DMS79 (cell line): ENCODE measurements around the gene MYBPC2.

Experiments
- DNase-seq: peaks from one replicate; lab custom pipeline; 2025; lab: John Stamatoyannopoulos, UW

Gene MYBPC2

DNA sequence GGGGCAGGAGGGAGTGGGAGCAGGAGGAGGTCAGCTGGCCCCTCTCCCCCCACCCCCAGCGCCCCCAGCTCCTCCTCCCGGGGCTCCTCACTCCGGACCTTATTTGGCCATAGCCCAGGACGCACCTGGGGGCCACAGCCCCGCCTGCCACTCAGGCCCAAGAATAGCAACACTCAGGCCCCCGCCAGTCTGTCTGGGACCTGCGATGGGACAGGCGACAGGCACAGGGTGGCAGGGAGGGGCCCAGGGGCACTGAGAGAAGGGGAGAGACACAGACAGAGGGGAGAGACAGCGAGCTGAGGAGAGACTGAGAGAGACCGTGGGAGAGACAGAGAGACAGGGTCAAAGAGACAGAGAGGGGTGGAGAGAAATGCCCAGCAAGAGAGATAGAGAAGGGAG is 68.1 kb downstream of the MYBPC2 start:
- no peak for DNase-seq

DNA sequence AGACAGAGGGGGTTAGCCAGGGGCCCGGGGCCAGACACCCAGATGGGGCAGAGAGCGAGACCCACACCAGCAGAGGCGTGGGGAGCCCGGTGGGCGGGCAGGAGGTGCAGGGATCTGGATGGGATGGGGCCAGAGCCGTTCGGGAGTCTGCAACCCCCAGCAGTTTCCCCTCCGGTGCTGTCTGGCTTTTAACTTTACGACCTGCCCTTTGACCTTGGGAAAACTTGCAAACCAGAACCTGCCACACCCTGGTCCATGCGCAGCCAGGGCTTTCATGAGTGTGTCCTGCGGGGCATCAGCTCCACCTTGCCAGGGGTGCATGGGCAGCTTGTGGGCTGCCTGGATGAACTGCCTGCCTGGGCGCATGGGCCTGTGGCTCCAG is 68.5 kb downstream of the MYBPC2 start:
- DNase-seq: no peak

DNA sequence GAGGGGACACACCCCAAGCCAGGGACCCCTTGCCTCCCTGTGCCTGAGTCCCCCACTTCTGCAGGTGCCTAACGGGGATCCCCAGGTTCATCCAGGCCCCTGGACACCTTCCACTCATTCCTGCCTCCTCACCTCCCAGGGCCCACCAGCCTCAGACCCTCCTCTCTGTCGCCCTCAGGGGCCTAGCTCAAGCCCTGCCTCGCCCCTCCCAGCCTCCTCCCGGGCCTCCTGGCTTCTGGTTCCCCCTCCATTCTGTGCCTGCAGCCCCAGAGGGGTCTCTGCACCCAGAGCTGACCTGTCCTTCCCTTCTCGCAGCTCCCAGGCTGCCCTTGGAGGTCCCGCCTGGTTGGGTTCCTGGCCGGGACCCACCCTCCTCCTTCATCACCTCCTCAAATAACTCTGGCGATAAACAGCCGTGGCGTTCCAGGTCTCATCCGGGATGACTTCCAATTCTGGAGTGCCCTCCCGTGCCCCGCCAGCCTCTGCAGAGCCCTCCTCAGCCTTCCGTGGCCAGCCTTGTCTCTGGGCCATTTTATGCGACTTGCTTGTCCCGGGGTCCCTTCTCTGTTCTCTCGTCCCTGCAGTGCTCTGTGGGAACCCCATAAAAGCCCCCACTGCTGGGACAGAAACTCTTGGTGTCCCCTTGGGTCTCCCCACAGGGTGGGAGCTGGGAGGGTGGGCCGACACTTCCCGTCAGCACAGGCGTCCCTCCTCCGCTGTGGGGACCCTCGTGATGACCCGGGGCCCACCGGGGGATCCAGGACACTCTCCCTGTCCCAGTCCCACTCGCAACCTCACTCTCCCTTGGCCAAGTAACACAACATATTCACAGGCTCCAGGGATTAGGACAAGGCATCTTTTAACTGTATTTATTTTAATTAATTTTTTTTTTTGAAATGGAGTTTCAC is 69.1 kb downstream of the MYBPC2 start:
- peak; percentile 35 for DNase-seq

DNA sequence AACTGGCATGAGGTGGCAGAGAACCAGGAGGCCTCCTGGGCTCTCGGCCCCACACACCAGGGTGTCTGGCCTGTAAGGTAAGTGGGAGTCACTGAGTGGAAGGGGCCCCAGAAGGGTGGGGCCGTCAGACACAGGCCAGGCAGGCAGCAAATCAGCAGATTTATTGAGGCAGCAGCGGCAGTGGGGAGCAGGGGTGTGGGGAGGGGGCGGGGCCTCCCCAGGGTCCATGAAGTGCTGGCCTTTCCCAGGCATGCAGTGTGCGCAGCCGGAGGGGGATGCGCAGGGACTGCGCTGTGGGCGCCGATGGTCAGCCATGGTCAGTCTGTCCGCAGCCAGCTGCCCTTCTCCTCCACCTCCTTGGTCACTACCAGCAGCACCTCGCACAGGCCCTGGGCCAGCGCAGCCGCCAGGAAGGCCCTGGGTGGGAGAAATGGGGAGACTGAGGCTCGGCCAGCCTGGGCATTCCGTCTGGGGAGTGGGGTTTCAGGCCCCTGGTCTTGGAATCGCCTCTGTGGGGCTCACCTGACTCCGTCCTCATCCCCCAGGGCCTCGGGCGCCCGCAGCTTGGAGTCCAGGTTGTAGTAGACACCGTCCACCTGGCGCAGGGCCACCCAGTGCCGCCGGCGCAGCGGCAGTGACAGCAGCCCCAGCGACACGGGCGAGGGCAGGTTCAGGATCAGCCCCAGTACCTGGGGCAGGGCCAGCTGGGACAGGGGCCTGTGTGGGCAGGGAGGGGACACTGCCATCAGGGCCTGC is 73.3 kb downstream of the MYBPC2 start:
- no peak for DNase-seq

DNA sequence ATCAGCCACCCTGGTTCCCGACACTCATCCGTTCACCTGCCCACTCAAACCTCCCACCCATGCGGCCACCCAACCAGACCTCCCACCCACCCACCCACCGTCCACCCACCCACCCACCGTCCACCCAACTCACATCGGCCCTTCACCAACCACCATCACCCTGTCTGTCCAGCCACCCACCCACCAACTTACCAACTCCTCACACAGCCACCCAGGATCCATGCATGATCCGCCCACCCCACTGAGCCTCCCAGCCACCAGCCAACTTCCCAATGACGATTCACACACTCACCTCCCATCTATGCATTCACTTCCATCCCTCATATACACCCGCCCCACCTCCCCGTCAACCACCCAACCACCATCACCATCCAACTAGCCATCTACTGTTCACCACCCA is 74.0 kb downstream of the MYBPC2 start:
- DNase-seq: no peak

DNA sequence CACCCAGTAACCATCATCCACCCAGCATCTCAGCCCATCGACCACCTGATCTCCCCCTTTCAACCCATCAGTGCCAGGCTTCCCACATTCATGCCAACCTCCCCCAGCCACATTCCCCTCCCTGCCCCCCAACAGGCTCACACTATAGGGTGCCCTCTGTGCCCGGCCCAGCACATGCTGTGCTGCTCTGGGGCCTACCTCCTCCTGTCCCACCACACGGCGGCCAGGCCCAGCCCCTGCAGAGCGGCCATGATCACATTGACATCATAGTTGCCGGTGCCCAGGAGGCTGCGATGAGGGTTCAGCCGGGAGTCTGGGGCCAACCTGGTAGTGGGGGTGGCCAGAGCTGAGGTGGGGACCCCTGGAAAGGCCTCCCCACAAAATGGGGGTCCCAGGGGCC is 74.7 kb downstream of the MYBPC2 start:
- DNase-seq: no peak

DNA sequence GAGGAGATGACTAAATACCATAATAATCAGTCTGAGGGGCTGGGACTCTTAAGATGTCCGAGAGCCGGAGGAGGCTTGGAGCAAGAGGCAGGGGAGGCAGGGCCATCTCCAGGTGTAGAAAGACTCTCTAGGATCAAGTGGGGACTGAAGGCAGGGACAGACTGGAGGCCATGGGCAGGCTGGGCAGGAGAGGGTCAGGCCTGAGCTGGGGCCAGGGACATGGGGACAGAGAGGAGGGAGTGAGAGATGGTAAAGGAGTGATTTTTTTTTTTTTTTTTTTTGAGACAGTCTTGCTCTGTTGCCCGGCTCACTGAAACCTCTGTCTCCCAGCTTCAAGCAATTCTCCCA is 76.1 kb downstream of the MYBPC2 start:
- no peak for DNase-seq

DNA sequence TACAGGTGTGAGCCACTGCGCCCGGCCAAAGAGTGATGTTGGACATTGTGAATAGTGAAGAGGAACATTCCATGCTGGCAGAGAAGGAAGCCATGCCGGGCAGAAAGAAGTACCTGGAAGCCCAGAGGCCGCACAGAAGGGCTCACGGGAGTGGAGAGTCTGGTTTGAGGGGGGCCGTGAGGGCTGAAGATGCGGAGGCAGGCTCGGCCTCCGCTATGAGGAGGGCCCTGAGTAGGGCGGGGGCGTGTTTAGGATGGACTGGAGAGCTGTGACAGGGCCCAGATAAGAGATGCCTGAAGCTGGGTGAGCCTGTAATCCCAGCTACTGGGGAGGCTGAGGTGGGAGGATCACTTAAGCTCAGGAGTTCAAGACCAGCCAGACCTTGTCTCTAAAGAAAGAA is 76.7 kb downstream of the MYBPC2 start:
- DNase-seq: no peak

DNA sequence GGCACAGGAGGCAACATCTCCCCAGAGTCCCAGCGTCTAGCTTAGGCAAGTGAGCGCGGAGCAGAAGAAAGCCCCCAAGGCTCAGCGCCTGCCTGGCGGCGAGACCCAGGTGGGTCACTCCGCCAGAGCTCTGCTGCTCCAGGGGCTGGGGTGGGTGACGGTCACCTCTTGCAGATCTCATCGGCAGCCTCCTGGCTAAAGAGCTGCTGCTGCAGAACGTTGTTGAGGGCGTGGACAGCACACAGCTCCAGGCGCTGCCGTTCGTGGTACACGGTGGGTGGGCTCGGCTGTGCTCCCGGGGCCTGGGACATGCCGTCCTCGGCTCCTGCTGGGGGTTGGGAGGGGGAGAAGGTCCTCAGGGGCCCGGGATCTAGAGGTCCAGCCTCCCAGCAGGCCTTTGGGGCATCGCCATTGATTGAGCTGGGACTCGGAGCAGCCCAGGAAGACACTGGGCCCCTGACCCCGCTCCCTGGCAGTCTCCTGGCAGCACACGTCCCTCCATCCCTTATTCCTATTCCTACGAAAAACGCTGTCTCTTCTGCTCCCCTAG is 77.5 kb downstream of the MYBPC2 start:
- no peak for DNase-seq

DNA sequence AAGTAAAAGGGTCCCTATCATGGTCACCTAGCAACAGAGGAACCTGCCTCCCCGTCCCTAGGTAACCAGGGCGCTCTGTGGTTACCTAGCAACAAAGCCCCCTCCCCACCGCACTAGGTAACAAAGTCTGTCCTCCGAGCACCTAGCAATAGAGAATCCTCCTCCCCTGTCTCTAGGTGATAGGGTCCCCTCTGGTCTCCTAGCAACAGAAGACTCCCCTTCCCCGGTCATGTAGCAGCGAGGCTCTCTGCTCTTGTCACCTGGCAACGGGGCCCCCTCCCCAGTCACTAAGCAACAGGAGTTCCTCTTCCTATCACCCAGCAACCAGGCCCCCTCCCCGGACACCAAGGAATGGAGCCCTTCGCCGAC is 78.0 kb downstream of the MYBPC2 start:
- peak; percentile 95 for DNase-seq

DNA sequence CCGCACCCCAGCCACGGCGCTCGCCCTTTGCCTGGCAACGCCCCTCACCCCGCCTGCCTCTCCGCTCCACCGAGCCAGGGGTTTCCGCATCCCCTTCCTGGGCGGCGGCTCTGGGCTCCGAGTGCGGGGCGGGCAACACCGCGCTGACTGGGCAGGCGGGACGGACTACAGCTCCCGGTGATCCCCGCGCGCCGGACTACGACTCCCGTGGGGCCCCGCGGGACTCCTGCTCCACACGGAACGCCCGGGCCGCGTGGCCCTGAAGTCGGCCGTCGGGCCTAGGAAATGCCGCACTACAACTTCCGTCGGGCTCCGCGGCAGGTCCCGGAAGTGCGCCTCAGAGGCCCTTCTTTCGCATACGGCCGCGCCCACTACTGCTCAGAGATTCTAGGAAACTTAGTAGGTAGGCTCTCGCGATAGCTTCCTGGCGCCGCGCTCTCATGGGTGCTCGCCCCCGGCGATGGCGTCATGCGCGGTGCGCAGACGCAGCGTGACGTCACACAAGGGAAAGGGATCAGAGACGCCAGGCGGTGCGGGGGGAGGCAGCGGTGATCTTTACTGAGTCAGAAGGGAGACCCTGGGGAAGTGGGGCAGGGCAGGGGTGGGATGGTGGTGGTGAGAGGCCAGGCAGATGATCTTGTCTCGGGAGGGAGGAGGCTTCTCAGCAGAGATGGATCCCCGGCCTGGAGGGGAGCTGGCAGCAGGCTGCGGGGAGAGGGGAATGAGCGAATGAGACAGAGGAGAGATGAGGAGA is 78.6 kb downstream of the MYBPC2 start, which contains the start of gene JOSD2:
Gene JOSD2 (minus strand): TSS at position 123 of the 754 bp plus-strand sequence. CDS start 760 bp downstream, outside the sequence.
- DNase-seq: peak; percentile 97

DNA sequence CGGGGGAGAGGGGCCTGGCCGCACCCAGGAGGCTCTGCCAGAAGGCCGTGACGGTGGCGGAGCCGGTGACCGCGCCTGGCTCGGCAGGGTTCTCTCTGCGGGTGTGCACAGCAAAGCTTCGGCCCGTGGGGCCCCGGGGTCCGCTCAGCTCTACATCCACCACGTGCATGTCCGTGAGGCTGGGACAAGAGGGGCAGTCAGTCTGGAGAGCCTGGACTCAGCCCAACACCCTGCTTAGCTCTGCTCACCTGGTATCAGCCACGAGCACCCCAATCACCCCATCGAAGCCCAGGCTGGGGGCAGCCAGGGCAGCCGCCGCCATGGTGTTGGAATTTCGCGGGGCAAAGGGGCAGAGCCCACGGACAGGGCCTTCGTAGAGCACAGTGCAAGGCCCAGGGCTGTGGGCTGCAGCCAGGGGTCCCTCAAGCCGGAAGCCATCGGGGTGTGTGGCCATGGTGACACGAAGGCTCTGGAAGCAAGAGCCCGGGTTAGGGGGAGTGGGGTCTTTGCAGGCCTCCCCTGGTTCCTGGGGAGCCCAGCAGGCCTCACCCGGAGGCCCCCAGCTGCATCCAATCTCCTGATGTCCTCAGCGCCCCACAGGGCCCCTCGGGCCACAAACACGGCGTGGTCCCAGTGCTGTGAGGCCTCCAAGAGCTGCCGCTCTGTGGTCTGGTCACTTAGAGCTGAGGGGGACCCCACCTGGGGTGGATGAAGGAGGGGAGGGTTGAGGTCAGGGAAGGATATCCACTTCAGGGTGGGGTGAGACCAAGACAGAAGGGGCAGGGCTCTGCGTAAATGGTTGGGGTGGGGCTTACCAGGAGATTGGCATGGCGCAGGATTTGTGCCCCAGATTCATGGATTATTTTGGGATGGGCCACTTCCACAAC is 79.7 kb downstream of the MYBPC2 start:
- no peak for DNase-seq

DNA sequence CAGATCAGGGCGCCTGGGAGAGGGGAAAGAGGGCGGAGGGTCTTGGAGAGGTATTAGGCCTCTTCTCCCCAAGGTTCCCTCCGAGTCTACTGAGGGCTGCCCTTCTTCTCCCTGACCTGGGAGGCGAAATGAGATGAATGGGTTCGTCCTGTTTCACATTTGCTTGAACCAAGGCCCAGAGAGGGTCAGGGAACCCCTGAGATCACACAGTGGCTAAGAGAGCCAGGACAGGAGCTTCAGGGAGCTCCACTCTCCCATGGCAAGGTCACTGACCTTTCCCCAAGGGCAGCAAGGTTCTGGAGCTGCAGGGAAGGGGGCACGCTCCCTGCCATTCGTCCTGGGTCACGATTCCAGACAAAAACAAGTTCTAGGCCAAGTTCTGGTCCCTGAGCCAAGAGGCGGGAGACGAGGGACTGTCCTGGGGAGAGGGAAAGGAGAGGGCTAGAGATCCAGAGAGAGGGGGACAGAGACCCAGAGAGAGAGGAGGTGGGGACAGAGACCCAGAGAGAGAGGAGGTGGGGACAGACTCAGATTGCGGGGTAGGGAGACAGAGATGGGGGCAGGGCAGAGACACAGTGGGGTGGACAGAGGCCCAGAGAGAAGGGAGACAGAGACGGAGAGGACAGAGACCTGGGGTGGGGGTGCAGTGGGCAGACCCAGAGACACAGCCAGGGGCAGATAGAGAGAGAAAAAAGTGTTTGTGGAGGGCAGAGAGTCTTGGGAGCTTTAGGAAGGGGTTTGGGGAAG is 80.5 kb downstream of the MYBPC2 start:
- no peak for DNase-seq

DNA sequence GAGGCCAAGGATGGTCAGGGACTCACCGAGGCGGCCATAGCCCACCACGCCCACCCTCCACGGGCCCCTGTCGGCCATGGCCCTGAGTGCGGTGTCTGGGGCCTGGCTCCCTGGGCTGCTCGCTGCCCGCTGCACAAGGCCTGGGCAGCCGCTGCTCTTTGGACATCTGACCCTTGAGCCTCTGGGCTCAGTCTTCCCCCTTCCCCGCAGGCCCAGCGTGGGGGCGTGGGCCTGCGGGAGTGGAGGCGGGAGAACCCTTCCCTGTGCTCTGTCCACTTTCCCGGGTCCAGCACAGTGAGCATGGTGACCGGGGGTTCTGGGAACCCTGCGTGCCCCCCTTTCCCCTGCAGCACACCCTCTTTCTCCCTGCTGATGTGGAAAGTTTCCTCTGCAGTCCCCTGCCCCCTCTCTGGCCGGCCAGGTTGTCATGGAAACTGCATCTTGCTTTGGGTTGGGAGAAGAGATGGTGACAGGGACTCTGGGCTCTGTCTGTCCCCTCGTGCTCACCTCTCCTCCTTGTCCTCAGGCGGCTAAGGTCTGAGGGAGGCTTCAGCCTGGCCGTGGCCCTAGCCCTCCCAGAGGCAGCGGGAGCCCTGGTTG is 81.2 kb downstream of the MYBPC2 start, which contains the start of gene ASPDH:
Gene ASPDH (minus strand): TSS at position 168 of the 600 bp plus-strand sequence. CDS start 90 bp downstream, at position 78.
- no peak for DNase-seq

DNA sequence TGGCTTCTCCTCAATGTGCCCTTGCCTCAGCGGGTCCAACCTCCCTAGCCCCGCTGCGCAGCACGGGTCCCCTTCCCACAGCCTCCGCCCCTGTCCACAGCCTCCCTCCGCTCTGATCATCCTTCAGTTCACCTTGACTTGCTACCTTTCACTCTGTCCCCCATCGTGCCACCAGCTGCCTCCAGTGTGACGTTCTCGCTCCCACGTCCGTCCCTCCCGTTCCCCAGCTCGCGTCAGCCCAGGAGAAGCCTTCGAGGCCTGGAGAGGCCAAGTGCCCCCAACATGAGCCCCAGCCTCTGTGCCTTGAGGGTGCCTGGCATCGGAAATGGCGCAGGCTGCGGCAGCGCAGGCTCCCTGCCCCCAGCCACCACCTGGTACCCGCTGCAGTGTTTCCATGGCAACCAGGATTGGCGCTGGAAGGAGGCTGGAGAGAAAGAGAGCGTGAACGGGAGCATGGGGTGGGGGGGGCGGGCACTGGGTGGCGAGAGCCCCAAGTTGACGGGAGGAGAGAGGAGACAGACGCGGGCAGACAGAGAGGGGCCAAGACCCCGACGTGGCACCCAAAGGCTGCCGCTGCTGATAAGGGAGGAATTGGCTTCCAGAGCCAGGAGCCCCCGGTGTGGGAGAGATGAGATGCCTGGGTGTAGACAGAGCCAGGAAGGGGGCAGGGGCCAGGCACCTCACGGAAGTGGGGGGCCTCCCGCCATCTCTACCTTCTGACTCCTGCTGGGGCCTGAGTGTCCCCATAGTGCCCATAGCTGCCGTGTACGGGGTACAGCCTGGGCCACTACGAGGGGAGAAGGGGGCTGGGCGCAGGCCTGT is 81.9 kb downstream of the MYBPC2 start:
- DNase-seq: peak; percentile 70

DNA sequence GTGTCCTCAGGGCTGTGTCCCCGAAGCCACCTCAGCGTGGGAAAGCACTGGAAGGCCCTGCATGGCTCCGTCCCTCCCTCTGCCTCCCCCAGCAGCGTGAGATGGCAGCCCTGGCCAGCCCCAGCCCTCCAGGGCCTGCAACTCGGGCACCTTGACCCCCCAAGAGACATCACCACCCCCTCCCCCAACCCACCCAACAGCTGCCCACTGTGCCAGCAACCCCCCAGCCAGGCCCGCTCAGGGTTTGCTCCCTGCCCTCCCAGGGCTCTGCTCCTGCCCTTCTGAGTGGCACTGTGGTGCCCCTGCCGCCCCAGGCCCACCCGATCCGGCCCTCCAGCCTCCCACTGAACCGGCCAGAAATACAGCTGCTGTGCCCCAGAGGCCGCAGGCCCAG is 82.5 kb downstream of the MYBPC2 start:
- DNase-seq: no peak
